Globus pallidus (tissue), 1 donor: Measurements from ENCODE around the gene NUDT2.

Experiments used
- DNase-seq: peaks from one replicate; pipeline ENCODE4 v3.0.0-alpha.2; 2015; ENCODE audit warnings: low spot score

The NUDT2 gene

GRCh38 chr9:34370970-34371880, 41.9 kb downstream of the NUDT2 start:
- DNase-seq, result no peak

GRCh38 chr9:34371886-34372466, 42.6 kb downstream of the NUDT2 start:
- no peak for DNase-seq

GRCh38 chr9:34372467-34373011, 43.2 kb downstream of the NUDT2 start:
- no peak for DNase-seq

GRCh38 chr9:34373749-34374148, 44.4 kb downstream of the NUDT2 start:
- DNase-seq, result no peak

GRCh38 chr9:34374339-34374738, 45.0 kb downstream of the NUDT2 start:
- no peak for DNase-seq

GRCh38 chr9:34374905-34375552, 45.7 kb downstream of the NUDT2 start:
- DNase-seq, result no peak

- peak; percentile 52 for DNase-seq
Observed at GRCh38 chr9:34375901-34376595, 46.7 kb downstream of the NUDT2 start.

- peak; percentile 95 for DNase-seq
Observed at GRCh38 chr9:34376596-34377403, 47.4 kb downstream of the NUDT2 start, which contains the start of gene MYORG. TSS of gene MYORG (minus strand) at chr9:34376898. CDS start at chr9:34372943, 3,955 bp downstream.

- no peak for DNase-seq
Observed at GRCh38 chr9:34377404-34377746, 48.0 kb downstream of the NUDT2 start.

- no peak for DNase-seq
Observed at GRCh38 chr9:34378376-34379060, 49.1 kb downstream of the NUDT2 start.

- DNase-seq, result peak; percentile 88
Observed at GRCh38 chr9:34379334-34380033, 50.1 kb downstream of the NUDT2 start.

- DNase-seq, result no peak
Observed at GRCh38 chr9:34380034-34380510, 50.7 kb downstream of the NUDT2 start.

GRCh38 chr9:34380511-34381315, 51.3 kb downstream of the NUDT2 start:
- DNase-seq, result peak; percentile 78

GRCh38 chr9:34381323-34381722, 52.0 kb downstream of the NUDT2 start:
- DNase-seq, result no peak

- no peak for DNase-seq
Observed at GRCh38 chr9:34382054-34382453, 52.7 kb downstream of the NUDT2 start.

- DNase-seq, result no peak
Observed at GRCh38 chr9:34382879-34383278, 53.5 kb downstream of the NUDT2 start.

GRCh38 chr9:34383904-34384303, 54.5 kb downstream of the NUDT2 start:
- DNase-seq, result no peak

GRCh38 chr9:34384368-34385165, 55.2 kb downstream of the NUDT2 start:
- no peak for DNase-seq
